NT2/D1 (cell line): Measurements from ENCODE around the gene ZBTB18.

Experiments used
- DNase-seq: peaks from one replicate; pipeline ENCODE4 v3.0.0-alpha.2; 2011; ENCODE audit warnings: low read depth, low spot score
- H3K27me3 ChIP-seq: 2 replicates; pipeline ENCODE4 v1.6.0; 2011; ENCODE audit warnings: mild to moderate bottlenecking; ENCODE audit not compliant: insufficient read length, insufficient read depth
- H3K36me3 ChIP-seq: 2 replicates; pipeline ENCODE4 v1.6.1; 2011; ENCODE audit warnings: mild to moderate bottlenecking, low read length, mixed read lengths; ENCODE audit not compliant: insufficient read depth, insufficient read length
- H3K4me1 ChIP-seq: 2 replicates; pipeline ENCODE4 v1.5.1; 2011; ENCODE audit not compliant: insufficient read depth, insufficient read length
- H3K4me3 ChIP-seq: 2 replicates; pipeline ENCODE4 v1.5.1; 2011; ENCODE audit warnings: low read depth; ENCODE audit not compliant: insufficient read length
- H3K9ac ChIP-seq: 2 replicates; pipeline ENCODE4 v1.6.0; 2011; ENCODE audit warnings: low read depth; ENCODE audit not compliant: insufficient read length
- H3K9me3 ChIP-seq: 2 replicates; pipeline ENCODE4 v1.5.1; 2011; ENCODE audit warnings: mild to moderate bottlenecking, low read length; ENCODE audit not compliant: insufficient read depth
- SUZ12 ChIP-seq: IDR thresholded peaks from 2 replicates; pipeline ENCODE4 v1.6.1; 2011; ENCODE audit not compliant: insufficient read length, insufficient read depth; ENCODE audit errors: extremely low read depth
- YY1 ChIP-seq: IDR thresholded peaks from 2 replicates; pipeline ENCODE4 v1.6.1; 2011; ENCODE audit not compliant: insufficient read length, insufficient read depth
- ZNF274 ChIP-seq: IDR thresholded peaks from 2 replicates; pipeline ENCODE4 v1.6.1; 2011; ENCODE audit warnings: mild to moderate bottlenecking, low read depth, low read length

ZBTB18 gene

GRCh38 chr1:244063498-244063897, 12.4 kb downstream of the ZBTB18 start:
- peaks cover 2% of the 10 kb centered on the region for H3K4me1 ChIP-seq
- H3K9ac ChIP-seq = no peak overlapping the region
- TF ChIP-seq YY1 = no peak
- no peak overlapping the region for H3K4me3 ChIP-seq
- no peaks in the 10 kb centered on the region for H3K9me3 ChIP-seq
- peaks cover 5% of the 10 kb centered on the region for H3K27me3 ChIP-seq
- no peak for DNase-seq
- H3K36me3 ChIP-seq = no peaks in the 10 kb centered on the region

GRCh38 chr1:244064621-244065020, 13.5 kb downstream of the ZBTB18 start:
- TF ChIP-seq SUZ12 = no peak
- TF ChIP-seq ZNF274 = no peak
- no peak for TF ChIP-seq YY1
- peaks cover 2% of the 10 kb centered on the region for H3K4me1 ChIP-seq

GRCh38 chr1:244065063-244065793, 14.1 kb downstream of the ZBTB18 start:
- no peak for DNase-seq

More at GRCh38 chr1:244064621-244065020, 13.5 kb downstream of the ZBTB18 start:
- Histone ChIP-seq H3K36me3 (no peaks in the 10 kb centered on the region), H3K4me3 (no peak overlapping the region), H3K9me3 (0 out of 2 replicates have a peak, but pooled peaks cover 6% of the 10 kb centered on the region), H3K27me3 (peaks cover 5% of the 10 kb centered on the region), H3K9ac (no peak overlapping the region)
- DNase-seq = no peak

GRCh38 chr1:244065960-244066388, 14.9 kb downstream of the ZBTB18 start:
- TF ChIP-seq YY1 (no peak), SUZ12 (no peak), ZNF274 (no peak)
- peaks cover 2% of the 10 kb centered on the region for H3K4me1 ChIP-seq
- no peak overlapping the region for H3K4me3 ChIP-seq
- no peaks in the 10 kb centered on the region for H3K36me3 ChIP-seq
- H3K27me3 ChIP-seq = peaks cover 5% of the 10 kb centered on the region
- DNase-seq = no peak
- H3K9ac ChIP-seq = no peak overlapping the region
- 0 out of 2 replicates have a peak, but pooled peaks cover 6% of the 10 kb centered on the region for H3K9me3 ChIP-seq

More at GRCh38 chr1:244065063-244065793, 14.1 kb downstream of the ZBTB18 start:
- Histone ChIP-seq H3K4me3 (no peak overlapping the region), H3K36me3 (no peaks in the 10 kb centered on the region), H3K27me3 (peaks cover 5% of the 10 kb centered on the region), H3K9ac (no peak overlapping the region), H3K4me1 (peaks cover 2% of the 10 kb centered on the region), H3K9me3 (0 out of 2 replicates have a peak, but pooled peaks cover 6% of the 10 kb centered on the region)
- no peak for TF ChIP-seq ZNF274
- TF ChIP-seq SUZ12 = no peak
- no peak for TF ChIP-seq YY1

GRCh38 chr1:244066954-244067716, 16.1 kb downstream of the ZBTB18 start:
- H3K9me3 ChIP-seq = 0 out of 2 replicates have a peak, but pooled peaks cover 6% of the 10 kb centered on the region
- H3K4me3 ChIP-seq = no peak overlapping the region
- H3K27me3 ChIP-seq = peaks cover 5% of the 10 kb centered on the region
- H3K9ac ChIP-seq = no peak overlapping the region
- no peak for DNase-seq
- H3K4me1 ChIP-seq = peaks cover 2% of the 10 kb centered on the region
- H3K36me3 ChIP-seq = no peaks in the 10 kb centered on the region
- TF ChIP-seq ZNF274 = no peak
- TF ChIP-seq SUZ12 = no peak
- no peak for TF ChIP-seq YY1

- Histone ChIP-seq H3K9me3 (0 out of 2 replicates have a peak, but pooled peaks cover 6% of the 10 kb centered on the region), H3K36me3 (no peaks in the 10 kb centered on the region), H3K4me3 (no peak overlapping the region), H3K27me3 (peaks cover 5% of the 10 kb centered on the region), H3K4me1 (peaks cover 2% of the 10 kb centered on the region), H3K9ac (no peak overlapping the region)
- no peak for DNase-seq
- TF ChIP-seq SUZ12 (no peak), ZNF274 (no peak), YY1 (no peak)
Measured at GRCh38 chr1:244067893-244068292, 16.8 kb downstream of the ZBTB18 start.

GRCh38 chr1:244068567-244068966, 17.5 kb downstream of the ZBTB18 start:
- Histone ChIP-seq H3K4me1 (peaks cover 2% of the 10 kb centered on the region), H3K27me3 (peaks cover 5% of the 10 kb centered on the region), H3K9ac (no peak overlapping the region), H3K9me3 (0 out of 2 replicates have a peak, but pooled peaks cover 6% of the 10 kb centered on the region), H3K4me3 (no peak overlapping the region), H3K36me3 (no peaks in the 10 kb centered on the region)
- TF ChIP-seq ZNF274 (no peak), SUZ12 (no peak), YY1 (no peak)
- no peak for DNase-seq
